Metanephros (tissue), 1 donor: ENCODE results near the gene PTPRK. TPM values are rescaled to one million over a fixed set of nuclear protein-coding genes. Genes with fewer than 3 reads are reported as not detected.

ENCODE experiments used
- total RNA-seq: library from RNA; depleted of rRNA; stranded (reverse); fragments of >200 nt; gene quantifications from one replicate; pipeline ENCODE4 v1.2.3, GENCODE V29; 2014

The PTPRK gene
- total RNA-seq: 87.8 TPM

GRCh38 chr6:128520436-128521281, at the start of gene PTPRK:
TSS of gene PTPRK (minus strand) at chr6:128520599. CDS start at chr6:128520358, 241 bp downstream.

